Right lobe of liver (tissue), 4 donors: ENCODE data around the gene TST.
A peak's percentile ranks its signal among the peaks of the same experiment; 100 is the strongest.

Experiments used
- POLR2A ChIP-seq: fragments of 450-650 bp; IDR thresholded peaks from one replicate; pipeline ENCODE4 v1.6.1; 2017; ENCODE audit warnings: antibody characterized with exemption, mild to moderate bottlenecking
- TF ChIP-seq, protein P1 (sequence below), 4 donors: fragments of 200-600 bp in 3 of 4; fragments of 450-650 bp in 1 of 4; IDR thresholded peaks; one replicate each; pipeline versions ENCODE4 v1.5.1 to v1.8.0; 2016 to 2022; ENCODE audit warnings: antibody characterized with exemption in 4 of 4, mild to moderate bottlenecking in 2 of 4
- donor health status: DM: no; HTN: no; CAD: no.
- donor health status: DM: no; HTN: no; CAD: no.
- donor health status: DM: no; HTN: yes; CAD: no.

DNA sequence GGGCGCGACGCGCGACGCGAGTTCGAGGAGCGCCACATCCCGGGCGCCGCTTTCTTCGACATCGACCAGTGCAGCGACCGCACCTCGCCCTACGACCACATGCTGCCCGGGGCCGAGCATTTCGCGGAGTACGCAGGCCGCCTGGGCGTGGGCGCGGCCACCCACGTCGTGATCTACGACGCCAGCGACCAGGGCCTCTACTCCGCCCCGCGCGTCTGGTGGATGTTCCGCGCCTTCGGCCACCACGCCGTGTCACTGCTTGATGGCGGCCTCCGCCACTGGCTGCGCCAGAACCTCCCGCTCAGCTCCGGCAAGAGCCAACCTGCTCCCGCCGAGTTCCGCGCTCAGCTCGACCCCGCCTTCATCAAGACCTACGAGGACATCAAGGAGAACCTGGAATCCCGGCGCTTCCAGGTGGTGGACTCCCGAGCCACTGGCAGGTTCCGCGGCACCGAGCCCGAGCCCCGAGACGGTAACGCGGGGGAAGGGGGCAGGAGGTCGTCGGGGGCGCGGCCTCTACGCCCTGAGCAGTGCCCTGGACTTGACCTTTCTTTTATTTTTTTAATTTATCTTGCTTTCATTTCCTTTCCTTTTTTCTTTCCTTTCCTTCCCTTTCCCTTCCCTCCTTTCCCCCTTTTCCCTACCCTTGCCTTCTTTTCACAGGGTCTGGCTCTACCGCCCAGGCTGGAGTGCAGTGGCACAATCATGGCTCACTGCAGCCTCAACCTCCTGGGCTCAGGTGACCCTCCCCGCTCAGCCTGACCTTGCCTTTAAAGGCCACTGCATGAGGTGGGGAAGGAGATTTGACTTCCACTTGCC lies 5.3 kb upstream of the TST start:
- TF ChIP-seq, protein P1, sequence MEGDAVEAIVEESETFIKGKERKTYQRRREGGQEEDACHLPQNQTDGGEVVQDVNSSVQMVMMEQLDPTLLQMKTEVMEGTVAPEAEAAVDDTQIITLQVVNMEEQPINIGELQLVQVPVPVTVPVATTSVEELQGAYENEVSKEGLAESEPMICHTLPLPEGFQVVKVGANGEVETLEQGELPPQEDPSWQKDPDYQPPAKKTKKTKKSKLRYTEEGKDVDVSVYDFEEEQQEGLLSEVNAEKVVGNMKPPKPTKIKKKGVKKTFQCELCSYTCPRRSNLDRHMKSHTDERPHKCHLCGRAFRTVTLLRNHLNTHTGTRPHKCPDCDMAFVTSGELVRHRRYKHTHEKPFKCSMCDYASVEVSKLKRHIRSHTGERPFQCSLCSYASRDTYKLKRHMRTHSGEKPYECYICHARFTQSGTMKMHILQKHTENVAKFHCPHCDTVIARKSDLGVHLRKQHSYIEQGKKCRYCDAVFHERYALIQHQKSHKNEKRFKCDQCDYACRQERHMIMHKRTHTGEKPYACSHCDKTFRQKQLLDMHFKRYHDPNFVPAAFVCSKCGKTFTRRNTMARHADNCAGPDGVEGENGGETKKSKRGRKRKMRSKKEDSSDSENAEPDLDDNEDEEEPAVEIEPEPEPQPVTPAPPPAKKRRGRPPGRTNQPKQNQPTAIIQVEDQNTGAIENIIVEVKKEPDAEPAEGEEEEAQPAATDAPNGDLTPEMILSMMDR (IDR thresholded peaks at IDR 0.05): no peak
- peak; percentile 67 for TF ChIP-seq POLR2A
